Activated CD4-positive, alpha-beta T cell treated with anti-CD3 and anti-CD28 coated beads, Interleukin-2, amount 10 ng/mL, durations not matched to agents 24 days and 14 days (primary cell): ENCODE results near the gene MGAT4B. TPM values are rescaled to one million over a fixed set of nuclear protein-coding genes. Genes with fewer than 3 reads are reported as not detected.

Experiments
- DNase-seq: peaks from one replicate; pipeline ENCODE4 v3.0.0; 2022
- H3K27ac Mint-ChIP-seq: one replicate; pipeline ENCODE4 v1.8.0; 2022; ENCODE audit warnings: mild to moderate bottlenecking, mixed read lengths
- H3K27me3 Mint-ChIP-seq: one replicate; pipeline ENCODE4 v1.8.0; 2022; ENCODE audit warnings: mixed read lengths
- H3K36me3 Mint-ChIP-seq: one replicate; pipeline ENCODE4 v1.8.0; 2022; ENCODE audit warnings: low read depth, mild to moderate bottlenecking, mixed read lengths
- H3K4me1 Mint-ChIP-seq: one replicate; pipeline ENCODE4 v1.8.0; 2021; ENCODE audit warnings: mixed read lengths
- H3K4me3 Mint-ChIP-seq: one replicate; pipeline ENCODE4 v1.8.0; 2022; ENCODE audit warnings: mild to moderate bottlenecking, moderate library complexity, mixed read lengths
- H3K9me3 Mint-ChIP-seq: one replicate; pipeline ENCODE4 v1.8.0; 2021; ENCODE audit warnings: mixed read lengths
- intact Hi-C: fragments of 100-400 bp; cut with micrococcal nuclease; formaldehyde crosslinking; loops from one replicate; pipeline ENCODE4 v1.15.1; 2023
- total RNA-seq: library from RNA; stranded (reverse); gene quantifications from 2 replicates; pipeline ENCODE4 v1.2.3, GENCODE V29; 2022

MGAT4B gene
- total RNA-seq, 1 donor from 2014 or later: 126 TPM

DNA sequence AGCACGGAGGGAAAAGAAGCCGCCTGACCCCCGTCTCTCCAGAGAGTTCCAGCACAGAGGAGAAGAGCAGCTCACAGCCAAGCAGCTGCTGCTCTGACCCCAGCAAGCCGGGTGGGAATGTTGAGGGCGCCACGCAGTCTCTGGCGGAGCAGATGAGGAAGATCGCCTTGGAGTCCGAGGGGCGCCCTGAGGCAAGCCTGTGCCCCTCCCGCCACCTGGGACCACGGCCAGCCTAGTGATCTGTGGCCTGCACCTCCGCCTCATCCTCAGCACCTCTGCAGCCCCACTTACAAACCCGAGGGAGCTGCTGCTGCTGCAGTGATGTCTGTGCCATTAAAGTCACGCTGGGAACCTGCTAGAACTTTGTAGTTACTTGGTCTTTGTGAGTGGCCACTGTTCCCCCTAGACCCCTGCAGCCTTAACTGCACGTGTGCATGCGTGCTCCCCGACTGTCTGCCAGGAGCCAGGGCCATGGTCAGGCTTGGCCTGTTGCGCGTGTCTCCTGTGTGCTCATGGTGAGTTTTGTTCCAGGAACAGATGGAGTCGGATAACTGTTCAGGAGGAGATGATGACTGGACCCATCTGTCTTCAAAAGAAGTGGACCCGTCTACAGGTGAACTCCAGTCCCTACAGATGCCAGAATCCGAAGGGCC is 26.5 kb upstream of the MGAT4B start:
- no peaks in the 10 kb centered on the region for H3K9me3 Mint-ChIP-seq
- intact Hi-C loops: no loop called here
- H3K4me1 Mint-ChIP-seq: peaks cover 18% of the 10 kb centered on the region
- DNase-seq: no peak
- H3K4me3 Mint-ChIP-seq: no peak overlapping the region
- H3K36me3 Mint-ChIP-seq: peaks cover 72% of the 10 kb centered on the region
- H3K27ac Mint-ChIP-seq: no peak overlapping the region
- H3K27me3 Mint-ChIP-seq: no peaks in the 10 kb centered on the region

DNA sequence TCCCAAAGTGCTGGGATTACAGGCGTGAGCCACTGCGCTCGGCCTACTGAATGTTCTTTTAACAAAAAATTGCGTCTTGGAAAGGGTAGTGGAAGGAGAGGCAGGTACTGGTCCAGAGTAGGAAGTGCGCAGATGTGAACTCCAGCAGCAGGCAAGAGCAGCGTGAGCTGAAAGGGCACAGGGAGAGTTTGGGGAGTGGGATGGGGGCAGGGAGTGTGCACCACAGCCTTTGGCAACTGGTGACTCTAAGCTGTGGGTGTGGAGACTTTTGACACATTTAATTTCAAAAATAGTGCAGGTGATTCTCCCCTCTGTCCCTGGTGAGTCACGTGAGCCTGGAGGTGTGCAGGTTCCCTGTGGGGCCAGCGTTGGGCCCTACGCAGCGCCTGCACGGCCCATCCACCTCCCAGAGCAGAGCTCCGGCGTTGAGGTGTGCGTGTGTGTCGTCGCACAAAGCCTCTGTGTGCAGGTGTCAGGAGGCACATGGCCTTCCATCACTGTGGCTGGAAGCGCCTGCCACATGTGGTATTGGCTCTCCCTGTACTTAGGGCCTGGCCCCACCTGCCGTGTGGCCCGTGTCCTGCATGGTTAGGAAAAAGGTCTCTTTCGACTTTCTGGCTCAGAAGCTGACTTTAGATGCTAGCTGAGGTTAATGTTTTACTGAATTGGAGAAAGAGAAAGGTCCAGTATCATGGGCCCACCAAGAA is 25.5 kb upstream of the MGAT4B start:
- Mint-ChIP-seq H3K27me3 (no peaks in the 10 kb centered on the region), H3K4me1 (peaks cover 23% of the 10 kb centered on the region), H3K27ac (no peak overlapping the region), H3K9me3 (no peaks in the 10 kb centered on the region), H3K4me3 (no peak overlapping the region), H3K36me3 (peaks cover 75% of the 10 kb centered on the region)
- no peak for DNase-seq
- intact Hi-C loops: no loop called here

GRCh38 chr5:179830818-179831468 is 24.3 kb upstream of the MGAT4B start:
- no peak overlapping the region for H3K27ac Mint-ChIP-seq

GRCh38 chr5:179829732-179830435 is 23.2 kb upstream of the MGAT4B start:
- Mint-ChIP-seq H3K4me1 (peaks cover 12% of the 10 kb centered on the region), H3K36me3 (peaks cover 78% of the 10 kb centered on the region), H3K9me3 (no peaks in the 10 kb centered on the region), H3K4me3 (no peak overlapping the region), H3K27me3 (no peaks in the 10 kb centered on the region), H3K27ac (no peak overlapping the region)
- no peak for DNase-seq
- intact Hi-C loops: no loop called here

More at GRCh38 chr5:179830818-179831468, 24.3 kb upstream of the MGAT4B start:
- no peaks in the 10 kb centered on the region for H3K27me3 Mint-ChIP-seq
- no peak overlapping the region for H3K4me3 Mint-ChIP-seq
- peaks cover 13% of the 10 kb centered on the region for H3K4me1 Mint-ChIP-seq
- H3K9me3 Mint-ChIP-seq: no peaks in the 10 kb centered on the region
- intact Hi-C loops: no loop called here
- DNase-seq: no peak
- peaks cover 75% of the 10 kb centered on the region for H3K36me3 Mint-ChIP-seq

GRCh38 chr5:179828756-179829421 is 22.2 kb upstream of the MGAT4B start:
- H3K27me3 Mint-ChIP-seq: no peaks in the 10 kb centered on the region
- H3K4me3 Mint-ChIP-seq: no peak overlapping the region
- H3K9me3 Mint-ChIP-seq: no peaks in the 10 kb centered on the region
- no peak for DNase-seq
- peak overlapping the region; percentile 25 for H3K27ac Mint-ChIP-seq
- H3K4me1 Mint-ChIP-seq: peaks cover 16% of the 10 kb centered on the region
- H3K36me3 Mint-ChIP-seq: peaks cover 86% of the 10 kb centered on the region
- intact Hi-C loops: no loop called here

DNA sequence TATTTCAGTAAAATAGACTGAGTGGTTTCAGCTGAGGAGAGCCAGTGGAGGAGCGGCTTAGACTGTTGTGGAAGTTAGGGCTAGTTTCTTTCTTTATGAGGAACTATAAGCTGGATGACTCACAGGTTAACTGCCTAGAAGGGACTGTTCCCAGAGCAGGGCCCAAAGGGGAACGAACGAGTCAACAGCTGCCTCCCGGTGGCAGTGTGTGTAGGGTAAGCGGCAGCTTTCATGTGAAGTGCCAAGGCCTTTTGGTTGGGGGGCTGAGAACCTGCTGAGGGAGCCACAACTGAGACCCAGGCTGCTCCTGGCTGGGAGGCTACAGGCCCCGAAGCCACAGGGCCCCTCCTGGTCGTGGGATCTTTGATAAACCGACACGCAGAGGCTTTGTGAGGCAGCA is 21.0 kb upstream of the MGAT4B start:
- intact Hi-C loops: no loop called here
- DNase-seq: peak; percentile 57

DNA sequence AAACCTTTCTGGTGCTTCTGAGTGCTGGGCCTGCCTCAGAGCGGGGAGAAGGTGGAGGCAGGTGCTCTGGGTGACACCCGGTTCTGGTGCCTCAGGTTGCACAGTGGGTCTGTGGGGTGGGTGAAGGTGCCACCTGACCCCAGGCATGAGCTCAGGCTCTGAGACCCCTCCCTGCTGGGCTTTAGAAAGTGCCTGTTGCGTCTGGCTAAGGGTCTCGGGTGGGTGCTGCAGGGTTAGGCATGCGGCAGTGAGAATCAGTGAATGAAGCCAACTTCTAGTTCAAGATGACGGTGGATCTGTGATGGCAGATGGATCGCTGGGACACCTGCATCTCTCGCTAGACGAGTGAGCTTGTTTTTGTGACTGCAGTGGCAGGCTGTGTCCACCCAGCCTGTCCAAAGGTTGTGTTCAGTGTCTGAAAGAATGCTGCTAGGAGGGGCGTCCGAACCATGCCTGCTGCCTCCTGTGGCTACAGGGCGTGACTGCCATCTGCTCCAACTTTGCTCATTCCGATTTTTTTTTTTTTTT is 19.1 kb upstream of the MGAT4B start:
- H3K9me3 Mint-ChIP-seq: no peaks in the 10 kb centered on the region
- no peaks in the 10 kb centered on the region for H3K27me3 Mint-ChIP-seq
- no peak overlapping the region for H3K4me3 Mint-ChIP-seq
- no peak overlapping the region for H3K27ac Mint-ChIP-seq
- peaks cover 81% of the 10 kb centered on the region for H3K36me3 Mint-ChIP-seq
- intact Hi-C loops: no loop called here
- peak; percentile 57 for DNase-seq
- peaks cover 27% of the 10 kb centered on the region for H3K4me1 Mint-ChIP-seq

More for the DNA sequence above, 21.0 kb upstream of the MGAT4B start:
- Mint-ChIP-seq H3K4me1 (peaks cover 19% of the 10 kb centered on the region), H3K36me3 (peaks cover 85% of the 10 kb centered on the region), H3K27me3 (no peaks in the 10 kb centered on the region), H3K27ac (peak overlapping the region; percentile 79), H3K4me3 (peak overlapping the region; percentile 15), H3K9me3 (no peaks in the 10 kb centered on the region)

- Mint-ChIP-seq H3K4me1 (peaks cover 32% of the 10 kb centered on the region), H3K27me3 (no peaks in the 10 kb centered on the region), H3K9me3 (no peaks in the 10 kb centered on the region), H3K27ac (no peak overlapping the region), H3K4me3 (peak overlapping the region; percentile 3), H3K36me3 (peaks cover 73% of the 10 kb centered on the region)
- intact Hi-C loops: loop anchor here (5.0 kb wide), 2 partner anchors 202 to 272 kb away; partner anchors contain the start of genes HNRNPH1 and RUFY1
- peak; percentile 55 for DNase-seq
These were observed 18.1 kb upstream of the MGAT4B start for GRCh38 chr5:179824745-179825112.

DNA sequence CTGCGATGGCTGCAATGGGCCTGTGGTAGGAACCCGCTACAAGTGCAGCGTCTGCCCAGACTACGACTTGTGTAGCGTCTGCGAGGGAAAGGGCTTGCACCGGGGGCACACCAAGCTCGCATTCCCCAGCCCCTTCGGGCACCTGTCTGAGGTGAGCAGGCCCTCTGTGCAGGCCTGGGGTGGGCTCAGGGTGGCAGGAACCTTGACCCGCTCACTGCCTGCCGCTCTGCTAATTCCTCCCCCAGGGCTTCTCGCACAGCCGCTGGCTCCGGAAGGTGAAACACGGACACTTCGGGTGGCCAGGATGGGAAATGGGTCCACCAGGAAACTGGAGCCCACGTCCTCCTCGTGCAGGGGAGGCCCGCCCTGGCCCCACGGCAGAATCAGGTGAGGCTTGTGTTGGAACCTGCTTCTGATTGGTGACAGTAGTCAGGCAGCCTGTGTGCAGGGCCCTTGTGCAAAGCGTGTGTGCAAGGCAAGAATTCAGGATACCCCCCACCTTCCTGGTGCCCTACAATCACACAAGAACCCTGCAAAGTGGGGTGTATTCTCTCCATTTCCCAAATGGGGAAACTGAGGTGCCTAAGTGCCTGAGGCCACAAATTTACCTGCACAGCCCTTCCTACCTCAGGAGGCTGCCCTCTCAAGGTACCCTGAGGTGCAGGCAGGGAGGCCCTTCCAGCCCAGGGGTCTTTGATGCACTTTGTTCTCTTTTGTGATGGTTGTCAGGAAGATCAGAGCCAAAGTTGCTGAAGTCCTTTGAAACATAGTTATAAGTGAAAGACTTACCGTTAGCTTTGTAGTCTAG is 17.5 kb upstream of the MGAT4B start:
- H3K27ac Mint-ChIP-seq: no peak overlapping the region
- H3K9me3 Mint-ChIP-seq: no peaks in the 10 kb centered on the region
- intact Hi-C loops: loop anchor here (5.0 kb wide), 2 partner anchors 202 to 272 kb away; partner anchors contain the start of genes HNRNPH1 and RUFY1
- peaks cover 35% of the 10 kb centered on the region for H3K4me1 Mint-ChIP-seq
- H3K36me3 Mint-ChIP-seq: peaks cover 68% of the 10 kb centered on the region
- no peak for DNase-seq
- no peaks in the 10 kb centered on the region for H3K27me3 Mint-ChIP-seq
- peak overlapping the region; percentile 3 for H3K4me3 Mint-ChIP-seq

- Mint-ChIP-seq H3K4me3 (peak overlapping the region; percentile 96), H3K9me3 (no peaks in the 10 kb centered on the region), H3K27ac (peak overlapping the region; percentile 15), H3K27me3 (no peaks in the 10 kb centered on the region), H3K4me1 (peaks cover 38% of the 10 kb centered on the region), H3K36me3 (peaks cover 53% of the 10 kb centered on the region)
- no peak for DNase-seq
- intact Hi-C loops: loop anchor here (5.0 kb wide), 2 partner anchors 200 to 270 kb away; partner anchors contain the start of genes HNRNPH1 and RUFY1
These were observed 15.9 kb upstream of the MGAT4B start for GRCh38 chr5:179822444-179822990.

- no peak for DNase-seq
- no peaks in the 10 kb centered on the region for H3K27me3 Mint-ChIP-seq
- peaks cover 37% of the 10 kb centered on the region for H3K4me1 Mint-ChIP-seq
- no peaks in the 10 kb centered on the region for H3K9me3 Mint-ChIP-seq
- peak overlapping the region; percentile 96 for H3K4me3 Mint-ChIP-seq
- H3K27ac Mint-ChIP-seq: peak overlapping the region; percentile 23
- H3K36me3 Mint-ChIP-seq: peaks cover 48% of the 10 kb centered on the region
- intact Hi-C loops: loop anchor here (5.0 kb wide), 2 partner anchors 200 to 270 kb away; partner anchors contain the start of genes HNRNPH1 and RUFY1
These were observed 15.4 kb upstream of the MGAT4B start for GRCh38 chr5:179822059-179822432.
